HG03457 (cell line): Measurements from ENCODE around the gene BTG3.
A peak's percentile ranks its signal among the peaks of the same experiment; 100 is the strongest.

Experiments
- ATAC-seq: cut with Tn5 transposase; IDR thresholded peaks from one replicate; pipeline ENCODE4 v1.9.1; 2021; ENCODE audit warnings: moderate number of reproducible peaks; ENCODE audit not compliant: unreplicated experiment

Gene BTG3, protein sequence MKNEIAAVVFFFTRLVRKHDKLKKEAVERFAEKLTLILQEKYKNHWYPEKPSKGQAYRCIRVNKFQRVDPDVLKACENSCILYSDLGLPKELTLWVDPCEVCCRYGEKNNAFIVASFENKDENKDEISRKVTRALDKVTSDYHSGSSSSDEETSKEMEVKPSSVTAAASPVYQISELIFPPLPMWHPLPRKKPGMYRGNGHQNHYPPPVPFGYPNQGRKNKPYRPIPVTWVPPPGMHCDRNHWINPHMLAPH

DNA sequence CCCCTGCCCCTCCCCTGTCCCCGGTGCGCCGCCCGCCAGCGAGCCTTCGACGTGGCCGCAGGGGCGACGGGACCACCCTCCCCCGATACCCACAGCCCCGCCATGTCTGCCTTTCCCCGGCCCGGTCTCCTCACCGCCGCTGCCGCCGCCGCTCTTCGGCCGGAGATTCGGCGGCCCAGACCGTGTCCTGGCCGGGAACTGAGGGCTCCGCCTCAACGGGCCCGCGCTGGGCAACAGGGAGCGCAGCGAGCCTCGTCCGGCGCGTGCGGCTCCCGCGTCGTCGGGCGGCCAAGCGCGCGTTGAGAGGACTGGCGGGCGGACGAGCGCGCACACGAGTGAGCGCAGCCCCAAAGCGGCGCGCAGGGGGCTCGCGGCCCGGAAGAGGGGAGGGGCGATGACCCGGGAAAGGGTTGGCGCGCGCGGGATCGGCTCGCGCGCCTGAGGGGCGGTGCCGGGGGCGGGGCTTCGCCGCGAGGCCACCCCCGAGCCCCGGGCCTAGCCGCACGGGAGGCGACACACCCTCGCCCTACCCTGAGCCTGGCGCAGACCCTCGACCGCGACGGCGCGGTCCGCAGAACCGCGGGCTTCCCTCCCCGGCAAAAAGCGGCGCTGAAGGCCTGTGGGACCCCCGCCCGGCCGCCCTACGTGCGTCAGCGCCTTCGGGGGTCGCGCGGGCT, at the start of gene BTG3:
Gene BTG3 (minus strand): TSS at position 337 of the 677 bp plus-strand sequence. CDS start 3,757 bp downstream, outside the sequence.
- peak; percentile 78 for ATAC-seq

DNA sequence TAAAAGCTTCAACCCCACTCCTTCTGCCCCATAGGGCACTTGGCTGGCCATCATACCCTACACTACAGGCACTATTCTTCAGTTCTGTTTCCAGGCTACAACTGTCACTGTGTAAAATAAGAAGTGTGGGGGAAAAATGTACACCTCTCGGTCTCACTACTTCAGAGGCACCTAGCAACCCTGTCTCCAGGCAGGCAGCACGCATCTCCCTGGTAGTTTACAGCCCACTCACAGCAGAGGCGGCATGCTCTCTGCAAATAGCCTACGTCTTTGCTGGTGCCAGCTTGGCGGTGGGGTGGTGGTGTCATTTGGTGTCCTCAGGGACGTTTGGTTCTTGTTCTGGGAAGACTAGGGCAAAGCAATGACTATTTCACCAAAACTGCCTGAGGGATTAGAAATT, 48.2 kb upstream of the BTG3 start:
- ATAC-seq: no peak

DNA sequence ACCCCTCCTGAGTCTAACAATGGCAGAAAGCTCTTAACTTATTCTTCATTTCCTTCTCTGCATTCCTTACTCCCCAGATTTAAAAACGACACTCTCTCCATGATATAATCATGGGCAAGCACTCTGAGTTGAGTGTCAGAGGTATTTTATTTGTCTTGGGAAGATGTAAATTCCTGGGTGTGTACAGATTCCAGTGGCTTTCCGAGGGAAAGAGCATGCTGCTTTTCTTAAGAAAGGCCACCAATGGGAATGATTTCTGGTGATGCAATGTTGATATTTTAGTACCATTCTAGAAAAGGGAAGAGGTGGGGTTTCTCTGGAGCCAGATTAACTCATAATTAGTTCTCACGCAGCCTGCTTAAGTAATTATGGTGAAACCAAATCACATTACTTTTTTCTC, 47.8 kb upstream of the BTG3 start:
- ATAC-seq: no peak

DNA sequence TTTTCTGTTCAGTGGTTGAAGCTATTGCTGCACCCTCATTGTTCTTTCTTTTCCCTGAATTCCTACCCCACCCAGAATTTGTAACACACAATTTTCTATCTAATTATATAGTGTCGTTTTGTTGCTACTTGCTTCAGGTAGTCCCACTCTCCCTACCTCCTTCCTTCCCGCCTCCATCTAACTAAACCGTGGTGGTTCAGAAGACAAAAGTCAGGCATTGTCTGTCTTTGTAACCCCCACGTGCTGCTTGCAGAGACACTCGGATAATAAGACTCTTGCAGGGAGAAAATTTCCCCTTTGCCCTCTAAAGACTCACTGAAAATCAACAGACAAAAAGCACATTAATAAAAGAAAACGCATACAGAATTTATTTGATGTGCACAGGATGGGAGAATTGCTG, 46.2 kb upstream of the BTG3 start:
- no peak for ATAC-seq

DNA sequence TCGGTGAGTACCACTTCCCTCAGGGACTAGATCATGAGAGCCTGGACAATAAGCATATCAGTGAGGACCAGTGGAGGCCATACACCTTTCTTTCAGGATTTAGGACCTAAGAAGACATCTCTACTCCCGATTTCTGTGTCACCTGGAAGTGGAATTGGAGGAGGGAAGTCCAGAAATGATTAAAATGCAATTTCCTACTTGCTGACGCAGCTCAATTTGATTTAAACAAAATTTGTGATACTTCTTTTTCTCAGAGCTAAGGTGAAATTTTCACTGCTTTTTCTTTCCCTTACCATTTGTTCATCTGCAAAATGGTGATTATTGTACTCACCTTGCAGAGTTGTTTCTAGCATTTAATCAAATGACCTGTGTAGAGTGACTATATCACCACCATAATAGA, 38.8 kb upstream of the BTG3 start:
- ATAC-seq: no peak

DNA sequence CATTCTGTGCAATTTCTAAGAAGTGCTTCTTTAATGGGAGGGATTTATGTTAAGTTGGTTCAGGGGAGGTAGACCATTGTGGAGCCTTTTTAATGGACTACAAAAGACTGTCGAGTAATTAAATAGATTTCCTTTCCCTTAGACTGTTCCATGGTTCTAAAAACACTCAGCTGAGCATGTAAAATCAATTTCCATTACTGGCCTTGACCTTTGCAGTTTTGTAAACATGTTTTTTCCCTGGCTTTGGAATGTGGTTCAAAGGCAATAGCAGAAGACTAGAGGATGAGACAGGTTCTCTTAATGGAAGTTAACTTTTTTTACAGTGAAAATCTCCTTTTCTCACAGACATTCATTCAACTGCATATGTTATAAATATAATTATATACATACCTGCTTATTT, 37.6 kb upstream of the BTG3 start:
- no peak for ATAC-seq

DNA sequence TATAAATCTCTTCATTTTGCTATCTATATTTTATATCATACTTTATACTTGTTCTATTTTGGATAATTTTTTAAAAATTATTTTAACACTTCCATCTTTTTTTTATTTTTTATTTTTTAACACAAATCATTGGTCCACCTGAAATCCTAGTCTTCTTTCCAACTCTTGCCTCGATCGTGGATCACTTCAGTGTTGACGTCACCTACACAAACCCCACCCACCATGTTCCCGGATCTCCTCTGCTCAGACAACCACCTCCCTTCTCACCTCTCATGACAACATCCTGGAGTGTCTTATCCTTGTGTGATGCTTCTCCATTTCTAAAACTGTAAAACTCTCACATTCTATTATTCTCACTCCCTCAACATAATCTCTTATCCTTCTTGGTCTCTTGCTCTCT, 34.1 kb upstream of the BTG3 start:
- ATAC-seq: no peak

DNA sequence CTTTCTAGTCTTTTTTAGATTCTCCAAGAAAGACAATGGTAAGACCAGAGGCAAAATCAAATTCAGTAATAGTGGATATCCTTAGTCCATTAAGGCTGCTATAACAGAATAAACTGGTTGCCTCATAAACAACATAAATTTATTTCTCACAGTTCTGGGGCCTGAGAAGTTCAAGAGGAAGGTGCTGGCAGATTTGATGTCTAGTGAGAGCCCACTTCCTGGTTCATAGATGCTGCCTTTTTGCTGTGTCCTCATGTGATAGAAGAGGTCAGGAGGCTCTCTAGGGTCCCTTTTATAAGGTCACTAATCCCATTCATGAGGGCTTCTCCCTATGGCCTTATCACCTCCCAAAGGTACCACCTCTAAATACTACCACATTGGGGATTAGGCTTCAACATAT, 31.5 kb upstream of the BTG3 start:
- no peak for ATAC-seq

DNA sequence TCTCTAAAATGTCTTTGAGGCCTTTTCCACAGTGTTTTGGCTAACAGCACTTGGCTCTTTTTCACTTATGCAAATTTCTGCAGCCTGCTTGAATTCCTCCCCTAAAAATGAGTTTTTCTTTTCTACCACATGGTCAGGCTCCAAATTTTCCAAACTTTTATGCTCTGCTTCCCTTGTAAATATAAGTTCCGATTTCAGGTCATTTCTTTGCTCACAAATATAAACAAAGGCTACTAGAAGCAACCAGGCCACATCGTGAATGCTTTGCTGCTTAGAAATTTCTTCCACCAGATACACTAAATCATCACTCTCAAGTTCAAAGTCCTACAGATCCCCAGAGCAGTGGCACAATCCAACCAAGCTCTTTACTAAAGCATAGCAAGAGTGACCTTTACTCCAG, 28.1 kb upstream of the BTG3 start:
- no peak for ATAC-seq

DNA sequence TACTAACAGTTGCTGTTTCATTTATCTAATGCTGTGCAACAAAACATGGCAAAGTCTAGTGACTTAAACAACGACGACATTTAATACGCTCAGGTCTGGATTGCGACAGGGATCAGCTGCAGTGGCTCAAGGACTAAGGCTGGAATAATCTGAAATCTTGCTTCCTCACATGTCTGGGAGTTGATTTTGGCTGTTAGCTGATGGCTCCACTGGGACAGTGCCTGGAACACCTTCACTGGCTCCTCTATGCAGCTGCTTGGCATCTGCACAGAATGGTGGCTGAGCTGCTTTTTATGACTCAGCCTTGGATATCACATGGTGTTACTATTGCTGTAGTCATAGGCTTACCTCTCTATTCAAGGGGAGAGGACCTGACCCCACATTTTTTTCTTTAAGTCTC, 24.0 kb upstream of the BTG3 start:
- ATAC-seq: no peak

DNA sequence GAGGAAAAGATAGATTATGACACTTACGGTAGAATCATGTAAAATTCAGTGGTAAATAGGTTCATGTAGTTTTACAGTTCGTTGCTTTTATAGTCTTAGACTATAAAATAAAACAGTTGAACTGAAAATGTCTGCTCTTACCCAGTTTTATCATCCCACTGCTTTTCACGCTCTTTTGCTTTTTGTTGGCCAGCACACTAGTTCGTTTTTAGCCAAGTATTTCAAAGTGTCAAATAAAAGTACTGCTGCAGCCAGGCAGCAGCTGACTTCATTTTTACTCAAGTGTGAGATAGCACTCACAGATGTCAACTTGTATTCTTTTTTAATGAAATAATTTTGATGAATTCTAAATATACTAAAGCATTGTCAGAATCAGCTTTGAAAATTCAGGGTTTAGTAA, 18.5 kb upstream of the BTG3 start:
- ATAC-seq: no peak

DNA sequence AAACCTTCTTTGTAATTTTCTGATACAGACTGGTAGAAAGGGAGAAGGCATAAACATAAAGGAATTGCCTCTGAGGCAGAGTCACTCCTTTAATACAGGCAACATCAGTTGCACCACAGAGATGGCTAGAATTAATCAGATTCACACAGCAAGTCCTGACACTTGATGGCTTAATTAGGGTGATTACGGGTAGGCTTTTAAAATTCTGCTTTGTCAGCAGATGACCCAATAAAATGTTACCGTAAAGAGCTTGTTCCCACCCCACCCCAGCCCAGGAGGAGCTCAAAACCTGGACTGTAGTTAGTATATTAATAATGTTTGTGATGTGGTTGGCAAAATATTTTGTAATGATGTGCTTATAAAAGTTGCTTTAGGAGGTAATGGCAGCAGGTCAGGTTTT, 9.3 kb upstream of the BTG3 start:
- ATAC-seq: no peak

DNA sequence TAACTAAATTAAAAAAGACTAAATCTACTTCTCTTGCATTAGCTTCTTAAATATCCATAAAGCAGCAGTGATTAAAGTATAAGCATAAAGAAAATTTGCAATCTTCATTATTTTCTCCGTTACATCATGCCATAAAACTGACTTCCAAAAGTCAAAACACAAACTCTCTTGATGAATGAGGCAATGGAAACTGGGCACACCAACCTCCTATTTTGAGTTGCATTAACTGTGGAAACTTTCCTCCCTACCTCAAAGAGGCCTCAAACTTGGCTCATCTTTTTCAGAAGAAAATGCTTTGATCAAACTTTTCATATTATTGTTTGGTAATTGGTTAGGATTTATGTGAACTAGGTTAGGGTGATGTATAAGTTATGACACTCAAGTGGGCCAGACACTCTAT, 4.1 kb upstream of the BTG3 start:
- ATAC-seq: no peak

DNA sequence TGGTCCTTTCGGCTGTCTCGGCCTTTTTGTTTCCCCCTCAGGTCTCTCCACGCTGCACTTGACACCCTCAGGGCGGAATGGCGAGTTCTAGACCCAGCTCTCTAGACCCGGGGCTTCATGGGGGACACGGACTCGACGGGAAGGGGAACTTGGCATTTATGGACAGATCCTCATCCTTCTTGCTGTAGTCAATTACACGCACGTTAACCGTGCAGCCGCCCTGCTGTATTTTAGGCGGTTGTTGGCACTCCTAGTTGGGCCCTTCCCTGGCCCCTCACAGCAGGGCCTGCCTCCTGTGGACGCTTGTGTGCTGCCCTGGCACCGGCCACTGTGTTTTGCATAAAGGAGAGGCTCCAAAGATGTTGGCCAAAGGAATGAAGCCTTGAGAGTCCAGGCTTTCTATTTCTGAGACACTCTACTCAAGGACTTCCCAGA, 558 bp upstream of the BTG3 start:
- no peak for ATAC-seq

DNA sequence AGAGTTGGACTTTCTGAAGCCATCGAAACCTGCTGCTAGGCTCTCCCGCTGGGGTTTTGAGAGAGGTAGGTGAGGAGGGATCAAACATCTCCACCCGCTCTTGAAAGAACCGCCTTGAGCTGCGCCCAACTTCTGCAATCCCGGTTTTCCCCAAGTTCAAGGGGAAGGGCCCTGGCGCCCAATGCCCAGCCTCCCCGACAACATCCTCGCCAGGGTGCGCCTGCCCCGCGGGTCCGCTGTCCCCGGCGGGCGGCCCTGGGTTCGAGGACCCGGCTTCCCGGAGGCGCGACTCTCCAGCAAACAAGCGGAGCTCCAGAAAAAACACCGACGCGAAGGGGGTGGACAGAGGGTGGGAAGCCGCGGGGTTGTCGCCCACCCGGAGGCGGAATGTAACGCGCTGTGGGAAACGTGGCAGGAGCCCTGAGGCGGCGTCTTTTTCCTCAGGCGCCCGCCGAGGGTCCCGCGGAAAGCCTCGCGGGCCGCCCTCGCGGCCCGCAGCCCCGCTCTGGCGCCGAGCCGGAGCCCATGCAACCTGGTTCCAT, 607 bp downstream of the BTG3 start:
- ATAC-seq: no peak

DNA sequence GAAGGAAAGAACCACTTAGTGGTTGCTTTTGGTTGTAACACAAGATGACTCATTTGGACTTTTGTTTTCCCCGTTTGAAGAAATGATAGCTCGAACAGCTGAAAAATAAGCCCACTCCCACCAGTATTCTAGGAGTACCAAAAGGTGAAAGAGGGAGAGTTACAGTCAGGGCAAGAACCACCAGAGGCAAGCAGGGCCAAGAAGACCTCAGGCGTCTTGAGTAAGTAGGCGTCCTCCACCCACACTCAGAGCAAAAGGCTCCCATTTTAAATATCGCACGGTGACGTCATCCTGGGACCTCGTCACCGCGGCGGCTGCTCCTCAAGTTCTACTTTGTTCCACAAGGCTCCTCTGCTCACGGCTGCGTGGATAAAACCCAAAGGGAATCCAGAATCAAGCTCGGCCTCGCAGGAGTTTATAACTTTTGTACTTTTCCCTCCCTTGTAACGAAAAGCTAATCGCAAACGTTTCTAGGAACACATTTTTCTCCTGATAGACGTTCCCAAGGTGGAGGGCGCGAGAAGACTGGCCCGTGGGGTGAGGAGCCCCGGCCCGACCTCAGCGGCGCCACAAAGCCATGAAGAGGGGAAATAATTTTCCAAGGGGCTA, 1.2 kb downstream of the BTG3 start:
- peak; percentile 64 for ATAC-seq

DNA sequence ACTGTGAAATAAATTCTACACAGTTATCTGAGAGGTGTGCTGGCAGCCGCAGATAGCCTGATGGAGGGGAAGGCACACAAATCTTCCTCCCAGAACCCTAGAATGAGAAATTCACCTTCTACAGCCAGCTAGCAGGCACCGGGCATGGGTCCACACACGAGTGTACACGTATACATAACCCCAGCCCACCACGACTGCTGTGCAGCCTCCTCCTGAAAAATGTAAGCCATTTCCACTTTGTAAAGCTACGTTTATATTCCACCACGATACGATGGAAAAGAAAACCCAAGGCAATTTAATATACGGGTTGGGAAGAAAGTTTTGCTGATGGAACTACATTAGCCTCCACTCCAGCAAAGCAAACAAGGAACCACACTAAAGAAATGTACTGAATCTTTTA, 1.8 kb downstream of the BTG3 start:
- ATAC-seq: no peak

DNA sequence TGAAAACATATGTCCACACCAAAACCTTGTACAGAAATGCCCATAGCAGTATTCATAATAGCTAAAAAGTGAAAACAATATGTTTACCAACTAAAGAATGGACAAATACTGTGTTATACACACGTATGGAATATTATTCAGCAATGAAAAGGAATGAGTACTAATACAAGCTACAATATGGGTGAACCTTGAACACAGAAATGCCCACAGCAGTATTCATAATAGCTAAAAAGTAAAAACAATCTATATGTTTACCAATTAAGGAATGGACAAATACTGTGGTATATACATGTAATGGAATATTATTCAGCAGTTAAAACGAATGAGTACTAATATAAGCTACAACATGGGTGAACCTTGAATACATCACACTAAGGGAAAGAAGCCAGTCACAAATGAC, 3.0 kb downstream of the BTG3 start:
- ATAC-seq: no peak

DNA sequence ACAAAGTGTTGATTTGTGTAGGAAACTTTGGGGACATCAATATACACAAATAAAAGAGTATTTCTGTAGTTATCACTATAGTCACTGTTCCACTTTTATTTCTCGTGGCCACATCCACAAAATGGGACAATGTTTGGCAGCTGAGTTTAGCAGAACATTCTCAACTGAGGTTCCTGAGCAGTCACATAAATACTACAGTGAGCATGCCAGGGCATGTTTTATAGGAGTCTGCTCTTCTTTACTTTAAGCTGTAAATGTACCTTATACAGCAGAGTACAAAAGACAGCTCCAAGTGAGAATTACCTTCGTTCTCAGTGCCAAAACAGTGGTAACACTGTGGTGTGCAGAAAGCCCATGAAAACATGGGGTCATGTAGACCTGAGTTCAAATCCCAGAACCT, 5.0 kb downstream of the BTG3 start:
- no peak for ATAC-seq

DNA sequence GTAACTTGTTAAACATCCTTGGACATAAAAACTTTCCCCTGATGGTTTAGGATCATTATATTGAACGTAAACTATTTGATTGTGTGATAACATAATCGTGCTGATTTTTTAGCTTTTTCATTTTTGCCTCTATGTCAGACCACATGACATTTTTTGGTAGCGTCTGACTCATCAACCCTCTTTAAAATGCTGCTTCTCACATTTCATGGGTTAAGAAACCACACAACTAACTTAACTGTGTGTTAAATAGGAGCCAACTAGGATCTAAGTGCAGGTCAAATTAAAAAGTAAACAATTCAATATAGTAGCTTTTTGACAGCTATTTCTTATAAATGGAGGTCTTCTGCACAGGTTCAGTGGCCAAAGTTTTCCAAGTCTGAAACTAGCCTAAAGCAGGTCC, 9.8 kb downstream of the BTG3 start:
- no peak for ATAC-seq

DNA sequence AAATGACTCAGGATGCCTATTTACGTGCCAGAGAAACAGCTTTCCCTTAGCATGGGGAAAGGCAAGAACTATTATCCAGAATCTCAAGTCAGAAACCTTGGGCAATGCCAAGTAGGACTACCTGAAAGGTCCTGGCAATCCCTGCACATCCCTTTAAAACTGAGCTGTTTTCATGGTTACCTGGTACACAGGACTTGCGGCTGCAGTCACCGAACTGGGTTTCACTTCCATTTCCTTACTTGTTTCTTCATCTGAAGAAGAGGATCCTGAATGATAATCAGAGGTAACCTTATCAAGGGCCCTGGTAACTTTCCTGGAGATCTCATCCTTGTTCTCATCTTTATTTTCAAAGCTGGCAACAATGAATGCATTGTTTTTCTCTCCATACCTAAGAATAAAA, 14.3 kb downstream of the BTG3 start:
- peak; percentile 64 for ATAC-seq

DNA sequence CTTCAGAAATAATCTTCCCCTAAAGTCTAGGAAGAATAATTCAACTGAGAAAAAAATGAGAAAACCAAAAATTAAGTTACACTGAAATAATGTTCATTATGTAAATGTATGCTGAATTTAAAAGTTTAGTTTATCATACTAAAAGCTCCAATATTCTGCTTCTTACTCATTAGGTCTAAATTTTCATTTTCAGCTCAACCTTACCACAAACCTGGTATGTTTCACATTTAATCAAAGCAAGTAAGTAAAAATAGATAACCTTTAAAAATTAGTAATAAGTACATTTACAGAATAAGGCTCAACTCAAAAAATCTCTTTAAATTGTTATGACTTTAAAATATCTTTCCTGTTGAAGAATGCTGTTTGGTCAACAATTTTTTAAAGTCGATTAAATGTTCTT, 15.0 kb downstream of the BTG3 start:
- ATAC-seq: no peak
